Kidney (tissue), 14 donors: ENCODE data around the gene CHST3. TPM values are rescaled to one million over a fixed set of nuclear protein-coding genes. Genes with fewer than 3 reads are reported as not detected.

Source experiments
- DNase-seq, 5 donors: peaks; one replicate each; pipeline ENCODE4 v3.0.0-alpha.2; 2013 to 2020
- FAIRE-seq: peaks from 2 replicates; lab custom pipeline; 2012; peaks lifted over from hg19 to GRCh38; lab: Jason Lieb, UNC
- H3K27ac ChIP-seq, 2 donors: one replicate each; pipeline ENCODE4 v1.7.0; 2013; ENCODE audit warnings: low read depth in 2 of 2, low read length in 2 of 2, inconsistent platforms in 1 of 2
- H3K27me3 ChIP-seq: one replicate; pipeline ENCODE4 v1.7.1; 2013; ENCODE audit warnings: low read length, inconsistent platforms; ENCODE audit not compliant: control insufficient read depth, insufficient read depth
- H3K36me3 ChIP-seq, 3 donors: one replicate each; pipeline versions ENCODE4 v1.7.0 to v1.7.1; 2013; ENCODE audit warnings: low read length in 3 of 3, control low read depth in 1 of 3, inconsistent platforms in 1 of 3; ENCODE audit not compliant: insufficient read depth in 3 of 3, control insufficient read depth in 2 of 3
- H3K4me1 ChIP-seq, 3 donors: one replicate each; pipeline versions ENCODE4 v1.7.0 to v1.7.1; 2013; ENCODE audit warnings: low read length in 3 of 3, inconsistent platforms in 1 of 3, low read depth in 1 of 3; ENCODE audit not compliant: control insufficient read depth in 2 of 3, insufficient read depth in 2 of 3
- H3K4me3 ChIP-seq, 3 donors: one replicate each; pipeline versions ENCODE4 v1.7.0 to v1.8.1; 2013; ENCODE audit warnings: low read length in 3 of 3, control low read depth in 1 of 3, inconsistent platforms in 1 of 3
- H3K9ac ChIP-seq, 3 donors: one replicate each; pipeline versions ENCODE4 v1.7.0 to v1.7.1; 2013; ENCODE audit warnings: low read length in 3 of 3, control low read depth in 1 of 3, inconsistent platforms in 1 of 3
- H3K9me3 ChIP-seq, 3 donors: one replicate each; pipeline versions ENCODE4 v1.7.0 to v1.7.1; 2013; ENCODE audit warnings: low read length in 3 of 3, control low read depth in 1 of 3, inconsistent platforms in 1 of 3; ENCODE audit not compliant: control insufficient read depth in 2 of 3, insufficient read depth in 1 of 3
- CTCF ChIP-seq: IDR thresholded peaks from 3 replicates; pipeline ENCODE4 v1.5.1; 2012; ENCODE audit warnings: mild to moderate bottlenecking, moderate library complexity, borderline replicate concordance; ENCODE audit not compliant: insufficient read depth; ENCODE audit errors: extremely low read depth
- intact Hi-C: fragments of 100-400 bp; cut with DNase I; formaldehyde crosslinking; loops from one replicate; pipeline ENCODE4 v1.11.1; 2022
- polyA plus RNA-seq: library from polyadenylated mRNA; stranded (reverse); fragments of 350-450 nt; fragmentation: Illumina TruSeq; extraction: RNeasy Lipid Tissue Mini Kit (QIAGEN cat#74804); gene quantifications from one replicate; pipeline ENCODE4 v1.2.3, GENCODE V29; 2014; ENCODE audit warnings: low read depth, low replicate concordance; ENCODE audit not compliant: insufficient read depth
- total RNA-seq: library from RNA; stranded (reverse); fragmentation: NEBNext Ultra II Directional; extraction: Animal tissue kit (Norgen Biotek cat#: 25700); gene quantifications from one replicate; pipeline ENCODE4 v1.2.1, GENCODE V29; 2021
- donor health status: control.
- donor health status: control.
- donor health status: control.
- donor health status: control.
- donor health status: control.
- donor health status: DM: yes; HTN: yes; CAD: no.
- donor health status: Normal renal cell carcinoma (clear cell type).

Gene CHST3
- total and polyA plus RNA-seq, 2 donors from 2014 or later: 9.1 to 31.5 TPM

GRCh38 chr10:72024596-72024995 lies 60.4 kb downstream of the CHST3 start:
- DNase-seq: no peak
- Histone ChIP-seq H3K27me3 (no peaks in the 10 kb centered on the region), H3K27ac (no peak overlapping the region), H3K36me3 (no peaks in the 10 kb centered on the region), H3K9ac (no peak overlapping the region), H3K4me1 (peaks cover 0 to 3% (median 0%) of the 10 kb centered on the region in 3 donors), H3K4me3 (no peak overlapping the region), H3K9me3 (no peaks in the 10 kb centered on the region)
- intact Hi-C loops: no loop called here
- no peak for FAIRE-seq
- TF ChIP-seq CTCF: no peak

DNA sequence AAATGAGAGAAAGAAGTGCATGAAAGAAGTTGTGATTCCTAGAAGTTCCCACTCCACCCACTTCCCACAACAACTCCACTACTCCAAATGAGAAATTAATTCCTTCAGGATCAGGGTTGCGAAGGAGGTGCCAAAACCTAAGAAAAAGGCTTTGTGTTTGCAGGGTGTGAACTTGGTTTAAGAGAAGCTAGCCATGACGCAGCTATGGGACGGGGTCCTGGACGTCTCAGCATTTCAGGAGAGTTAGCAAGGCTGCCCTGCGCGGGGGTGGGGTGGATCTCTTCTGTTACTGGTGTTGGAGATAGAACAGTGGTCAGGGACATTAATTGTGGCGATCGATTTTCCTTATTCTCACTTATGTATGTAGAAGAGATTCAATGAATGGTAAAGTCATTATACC lies 61.2 kb downstream of the CHST3 start:
- Histone ChIP-seq H3K9me3 (no peaks in the 10 kb centered on the region), H3K4me1 (peaks cover 0 to 3% (median 0%) of the 10 kb centered on the region in 3 donors), H3K27ac (no peak overlapping the region), H3K4me3 (no peak overlapping the region), H3K9ac (no peak overlapping the region), H3K36me3 (no peaks in the 10 kb centered on the region), H3K27me3 (no peaks in the 10 kb centered on the region)
- no peak for TF ChIP-seq CTCF
- no peak for FAIRE-seq
- intact Hi-C loops: no loop called here
- DNase-seq: no peak

DNA sequence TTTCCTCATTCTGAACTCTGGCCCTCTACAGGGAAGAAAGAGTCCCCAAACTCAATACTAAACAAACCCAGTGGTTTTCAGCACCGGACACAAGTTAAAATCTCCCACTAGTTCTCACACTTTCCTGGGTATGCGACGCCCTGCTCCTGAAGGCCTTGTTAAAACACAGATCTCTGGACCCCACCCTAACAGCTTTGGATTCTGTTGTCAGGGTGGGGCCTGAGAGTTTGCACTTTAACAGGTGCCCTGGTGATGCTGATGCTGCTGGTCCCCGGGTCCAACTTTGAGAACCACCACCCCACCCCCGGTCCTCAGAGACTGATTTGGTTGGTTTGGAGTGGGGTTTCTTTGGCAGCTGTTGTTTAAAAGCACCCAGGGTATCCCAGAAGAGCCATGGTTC lies 61.6 kb downstream of the CHST3 start:
- DNase-seq (no peak), FAIRE-seq (no peak)
- H3K27me3 ChIP-seq: no peaks in the 10 kb centered on the region
- H3K9me3 ChIP-seq: no peaks in the 10 kb centered on the region
- no peaks in the 10 kb centered on the region for H3K36me3 ChIP-seq
- TF ChIP-seq CTCF: no peak
- H3K4me3 ChIP-seq: no peak overlapping the region
- H3K27ac ChIP-seq: no peak overlapping the region
- intact Hi-C loops: no loop called here
- peaks cover 0 to 2% (median 0%) of the 10 kb centered on the region in 3 donors for H3K4me1 ChIP-seq
- no peak overlapping the region for H3K9ac ChIP-seq
